Keratinocyte (primary cell): ENCODE results near the gene SLFN12. TPM values are rescaled to one million over a fixed set of nuclear protein-coding genes. Genes with fewer than 3 reads are reported as not detected.

Source experiments
- DNase-seq: peaks from one replicate; pipeline ENCODE4 v3.0.0-alpha.2; 2011; ENCODE audit warnings: low read depth, missing footprints, low spot score
- FAIRE-seq: peaks from 2 replicates; lab custom pipeline; 2011; peaks lifted over from hg19 to GRCh38; lab: Jason Lieb, UNC
- H2AFZ ChIP-seq: 2 replicates; pipeline ENCODE4 v1.6.0; 2012; ENCODE audit warnings: low read length, control low read depth, inconsistent platforms; ENCODE audit not compliant: control insufficient read depth
- H3K27ac ChIP-seq: 2 replicates; pipeline ENCODE4 v1.5.1; 2011; ENCODE audit warnings: low read length; ENCODE audit not compliant: control insufficient read depth, insufficient read depth
- H3K27me3 ChIP-seq: 3 replicates; pipeline ENCODE4 v1.6.0; 2011; ENCODE audit warnings: low read length; ENCODE audit not compliant: control insufficient read depth, insufficient read depth; ENCODE audit errors: extremely low read depth
- H3K36me3 ChIP-seq, 2 experiments: 2 replicates in 1 of 2; 3 replicates in 1 of 2; pipeline ENCODE4 v1.5.1; 2011; ENCODE audit warnings: low read length in 2 of 2, mild to moderate bottlenecking in 1 of 2; ENCODE audit not compliant: control insufficient read depth in 2 of 2, insufficient read depth in 2 of 2; ENCODE audit errors: extremely low read depth in 1 of 2
- H3K4me1 ChIP-seq: 3 replicates; pipeline ENCODE4 v1.5.1; 2011; ENCODE audit warnings: low read length; ENCODE audit not compliant: control insufficient read depth, insufficient read depth; ENCODE audit errors: extremely low read depth
- H3K4me2 ChIP-seq: 3 replicates; pipeline ENCODE4 v1.6.0; 2011; ENCODE audit warnings: low read depth, low read length; ENCODE audit not compliant: control insufficient read depth, insufficient read depth; ENCODE audit errors: extremely low read depth
- H3K4me3 ChIP-seq, 3 experiments: fragments of 200-600 bp in 1 of 3; sonication (generic) in 1 of 3; 2 replicates in 2 of 3; 3 replicates in 1 of 3; pipeline ENCODE4 v1.5.1; 2011 to 2016; ENCODE audit warnings: low read length in 3 of 3, mild to moderate bottlenecking in 3 of 3, control low read depth in 2 of 3, inconsistent platforms in 1 of 3, low read depth in 1 of 3, mixed read lengths in 1 of 3, mixed run types in 1 of 3, moderate library complexity in 1 of 3; ENCODE audit not compliant: control insufficient read depth in 2 of 3, insufficient read depth in 2 of 3; ENCODE audit errors: extremely low read depth in 1 of 3
- H3K79me2 ChIP-seq: 2 replicates; pipeline ENCODE4 v1.6.0; 2012; ENCODE audit warnings: low read length; ENCODE audit not compliant: control insufficient read depth, insufficient read depth
- H3K9ac ChIP-seq: 3 replicates; pipeline ENCODE4 v1.6.0; 2011; ENCODE audit warnings: low read length; ENCODE audit not compliant: control insufficient read depth, insufficient read depth; ENCODE audit errors: extremely low read depth
- H3K9me1 ChIP-seq: 3 replicates; pipeline ENCODE4 v1.6.0; 2011; ENCODE audit warnings: low read length; ENCODE audit not compliant: control insufficient read depth, insufficient read depth; ENCODE audit errors: extremely low read depth
- H3K9me3 ChIP-seq: 2 replicates; pipeline ENCODE4 v1.5.1; 2012; ENCODE audit warnings: low read depth, low read length; ENCODE audit not compliant: control insufficient read depth
- H4K20me1 ChIP-seq: 3 replicates; pipeline ENCODE4 v1.6.0; 2011; ENCODE audit warnings: low read length; ENCODE audit not compliant: control insufficient read depth, insufficient read depth; ENCODE audit errors: extremely low read depth
- CTCF ChIP-seq, 3 experiments: IDR thresholded peaks in 1 of 3; conservative IDR thresholded peaks in 1 of 3; optimal IDR thresholded peaks in 1 of 3; 2 replicates in 2 of 3; 3 replicates in 1 of 3; pipeline versions ENCODE3 to v1.5.1; 2011; ENCODE audit warnings: low read length in 3 of 3, mild to moderate bottlenecking in 3 of 3, moderate library complexity in 2 of 3, control low read depth in 1 of 3, inconsistent platforms in 1 of 3; ENCODE audit not compliant: insufficient read depth in 2 of 3; ENCODE audit errors: extremely low read depth in 1 of 3
- EZH2 ChIP-seq: IDR thresholded peaks from one replicate; pipeline ENCODE4 v1.6.1; 2012; ENCODE audit warnings: inconsistent platforms, mild to moderate bottlenecking, low read length, moderate library complexity
- dilution Hi-C: fragments of 300-500 bp; cut with MboI; formaldehyde crosslinking; loops from one replicate; pipeline ENCODE4 v1.7.0; 2020; ENCODE audit warnings: low sequenced_read_pairs; ENCODE audit not compliant: extremely low pct_ligation_motif_present
- polyA plus RNA-seq, 5 experiments: library from polyadenylated mRNA; depleted of rRNA in 3 of 5; stranded (reverse) in 3 of 5; stranded (forward) in 1 of 5; unstranded in 1 of 5; fragments of >200 nt; gene quantifications; 1 replicate in 1 of 5; 2 replicates in 3 of 5; 3 replicates in 1 of 5; pipeline versions ENCODE4 v1.2.1 to v1.2.3, GENCODE V29; 2011 to 2012; ENCODE audit warnings: missing spikeins in 2 of 5, low read depth in 1 of 5, low replicate concordance in 1 of 5

The SLFN12 gene
- polyA plus RNA-seq, 1 donor (not counting 4 experiments of a cell fraction or from before 2014, with no cell fraction given): 15.2 TPM

DNA sequence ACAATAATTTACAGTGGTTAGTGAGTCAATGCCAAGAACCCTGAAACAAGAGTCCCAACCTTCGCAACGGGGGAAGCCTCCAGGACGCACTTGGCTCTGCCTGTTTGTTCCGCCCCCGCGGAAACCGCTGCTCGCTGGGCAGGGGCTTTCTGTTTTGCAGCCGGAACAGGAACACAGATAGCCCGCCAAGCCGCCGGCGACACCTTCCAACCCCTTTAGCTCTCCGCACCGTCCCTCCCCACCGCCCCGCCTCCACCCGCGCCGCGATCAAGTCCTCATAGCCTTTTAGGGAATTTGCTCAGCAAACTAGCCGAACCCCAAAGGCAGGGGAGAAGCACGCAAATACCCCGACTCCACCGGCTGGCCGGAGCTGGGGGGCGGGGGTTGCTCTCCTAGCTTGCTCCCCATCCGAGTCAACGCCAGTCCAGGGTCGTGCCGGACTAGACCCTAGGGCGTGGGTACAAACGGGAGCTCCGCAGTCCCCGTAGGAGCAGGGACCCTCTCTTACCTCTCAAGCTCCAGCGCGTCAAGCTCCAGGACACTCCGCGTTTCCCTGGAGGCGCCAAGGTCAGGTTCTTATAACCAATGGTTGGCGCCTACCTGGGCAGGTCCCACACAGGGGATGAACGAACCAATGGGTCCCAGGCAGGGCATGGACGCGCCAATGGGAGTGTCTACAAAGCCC, 16.1 kb upstream of the SLFN12 start, which contains the start of gene SLFN13:
SLFN13 (minus strand) TSS at position 553 of the 685 bp plus-strand sequence. CDS start 3,086 bp downstream, outside the sequence.
- Histone ChIP-seq H3K4me3 (peak within 1 kb of the TSS; percentile 38 to 68 (median 67)), H3K27me3 (peaks cover 33% of the 10 kb centered on the region), H3K36me3 (no peaks in the 10 kb centered on the region), H3K4me1 (no peaks in the 10 kb centered on the region), H3K27ac (no peak within 1 kb of the TSS), H2AFZ (peak within 1 kb of the TSS; percentile 84), H3K9me1 (no peaks in the 10 kb centered on the region), H3K9ac (peak within 1 kb of the TSS; percentile 19), H3K9me3 (no peaks in the 10 kb centered on the region), H4K20me1 (no peaks in the 10 kb centered on the region), H3K4me2 (peak within 1 kb of the TSS; percentile 81), H3K79me2 (no peaks in the 10 kb centered on the region)
- TF ChIP-seq EZH2 (no peak), CTCF (optimal IDR thresholded peaks at IDR 0.05 in 1 of 3, IDR thresholded peaks at IDR 0.05 in 1 of 3, conservative IDR thresholded peaks at IDR 0.05 in 1 of 3; ENCODE audit: extremely low read depth in 1 of 3, insufficient read depth in 2 of 3, low read length in 3 of 3) (no peak)
- peak; percentile 17 for DNase-seq
- dilution Hi-C loops: no loop called here
- FAIRE-seq: peak; percentile 73

GRCh38 chr17:35447499-35447898, 15.2 kb upstream of the SLFN12 start:
- FAIRE-seq: no peak
- dilution Hi-C loops: no loop called here
- Histone ChIP-seq H3K79me2 (no peaks in the 10 kb centered on the region), H3K9me3 (no peaks in the 10 kb centered on the region), H3K9me1 (no peaks in the 10 kb centered on the region), H3K4me1 (no peaks in the 10 kb centered on the region), H2AFZ (no peak overlapping the region), H3K36me3 (no peaks in the 10 kb centered on the region), H3K27ac (no peak overlapping the region), H3K4me2 (peak overlapping the region; percentile 81), H4K20me1 (no peaks in the 10 kb centered on the region), H3K9ac (no peak overlapping the region), H3K27me3 (peaks cover 33% of the 10 kb centered on the region), H3K4me3 (no peak overlapping the region)
- TF ChIP-seq CTCF (optimal IDR thresholded peaks at IDR 0.05 in 1 of 3, IDR thresholded peaks at IDR 0.05 in 1 of 3, conservative IDR thresholded peaks at IDR 0.05 in 1 of 3; ENCODE audit: extremely low read depth in 1 of 3, insufficient read depth in 2 of 3, low read length in 3 of 3): no peak
- TF ChIP-seq EZH2: no peak
- DNase-seq: no peak
